ENCODE results near the gene PARP11.

Gene PARP11

GRCh38 chr12:3884671-3885070 lies 11.5 kb upstream of the PARP11 start:
- Histone ChIP-seq H4K91ac (ENCODE audit: low read depth, low read length, poor library complexity) (no peak overlapping the region), H3K27ac (replicated peaks; ENCODE audit: low read length) (no peak overlapping the region), H3K4me1 (ENCODE audit: control insufficient read depth in 2 of 2, insufficient read depth in 1 of 2, low read depth in 1 of 2, low read length in 2 of 2) (peaks cover 15 to 41% of the 10 kb centered on the region in 2 donors), H3K79me1 (ENCODE audit: low read depth, low read length) (no peaks in the 10 kb centered on the region), H3K36me3 (replicated peaks in 1 of 2; ENCODE audit: control insufficient read depth in 2 of 2, insufficient read depth in 2 of 2, low read length in 2 of 2) (no peaks in the 10 kb centered on the region), H4K8ac (ENCODE audit: low read depth, low read length) (no peak overlapping the region), H3K27me3 (ENCODE audit: control insufficient read depth in 3 of 3, insufficient read depth in 3 of 3, low read depth in 1 of 3, low read length in 3 of 3) (no peaks in the 10 kb centered on the region), H3K4me3 (ENCODE audit: low read length in 2 of 2) (no peak overlapping the region), H3K9ac (ENCODE audit: low read depth, low read length, poor library complexity) (no peak overlapping the region), H3K9me3 (replicated peaks in 1 of 2; ENCODE audit: control insufficient read depth in 2 of 2, insufficient read depth in 1 of 2, low read depth in 1 of 2, low read length in 2 of 2) (no peaks in the 10 kb centered on the region), H2BK5ac (ENCODE audit: low read length) (no peak overlapping the region), H3K4me2 (ENCODE audit: insufficient read depth, low read length, poor library complexity, severe bottlenecking) (no peak overlapping the region), H2BK120ac (ENCODE audit: low read depth, low read length) (no peak overlapping the region), H3K18ac (ENCODE audit: low read length) (no peak overlapping the region), H2AK5ac (ENCODE audit: low read depth, low read length) (no peak overlapping the region), H2BK15ac (ENCODE audit: low read length) (no peak overlapping the region), H3K14ac (ENCODE audit: low read length) (no peak overlapping the region), H3K23ac (ENCODE audit: low read depth, low read length, poor library complexity) (no peak overlapping the region), H2AFZ (ENCODE audit: low read length) (no peak overlapping the region), H3K4ac (ENCODE audit: low read length) (no peak overlapping the region), H2BK12ac (ENCODE audit: low read length) (no peak overlapping the region)
- no CpG with 5 or more reads among the region's 6 CpGs for WGBS, 2 donors (ENCODE audit: extremely low coverage in 2 of 2, insufficient read length in 2 of 2, insufficient replicate concordance in 1 of 2)
- DNase-seq (ENCODE audit: low spot score) = no peak

DNA sequence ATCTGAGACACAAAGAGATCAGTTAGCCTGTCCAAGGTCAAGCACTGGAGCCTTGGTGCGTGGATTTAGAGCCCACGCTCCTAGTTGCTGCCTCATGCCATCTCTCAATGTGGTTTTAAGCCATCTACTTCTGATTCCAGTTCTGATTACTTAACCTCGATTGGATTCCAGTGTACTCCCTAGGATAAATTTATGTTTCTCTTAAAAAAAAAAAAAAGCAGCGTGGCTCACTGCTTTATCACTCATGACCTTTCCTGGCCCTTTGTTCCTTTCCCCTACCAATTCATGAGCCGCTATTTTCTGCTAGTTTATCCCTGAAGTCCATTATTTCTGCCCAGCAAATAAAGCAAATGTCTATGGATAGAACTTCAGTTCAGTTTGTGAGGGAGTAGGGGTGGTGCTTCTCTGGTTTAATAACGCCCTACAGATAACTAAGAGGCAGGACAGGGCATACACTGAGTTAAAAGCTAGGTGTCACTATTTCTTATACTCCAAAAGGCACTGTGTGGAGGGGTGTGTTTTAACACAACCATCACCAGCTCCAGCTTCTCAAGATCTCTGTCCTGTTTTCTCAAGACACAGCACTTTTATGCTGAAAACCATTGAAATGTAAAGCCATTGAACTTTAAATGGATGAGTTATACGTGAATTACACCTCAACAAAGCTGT lies 9.8 kb upstream of the PARP11 start:
- H2BK12ac ChIP-seq (ENCODE audit: low read length) = no peak overlapping the region
- peaks cover 15 to 41% of the 10 kb centered on the region in 2 donors for H3K4me1 ChIP-seq (ENCODE audit: control insufficient read depth in 2 of 2, insufficient read depth in 1 of 2, low read depth in 1 of 2, low read length in 2 of 2)
- H3K4me3 ChIP-seq (ENCODE audit: low read length in 2 of 2) = no peak overlapping the region
- peak overlapping the region; percentile 86 for H3K27ac ChIP-seq (replicated peaks; ENCODE audit: low read length)
- no peak overlapping the region for H2AFZ ChIP-seq (ENCODE audit: low read length)
- no peak overlapping the region for H3K4me2 ChIP-seq (ENCODE audit: insufficient read depth, low read length, poor library complexity, severe bottlenecking)
- H4K91ac ChIP-seq (ENCODE audit: low read depth, low read length, poor library complexity) = no peak overlapping the region
- no peak overlapping the region for H2AK5ac ChIP-seq (ENCODE audit: low read depth, low read length)
- no peak overlapping the region for H2BK120ac ChIP-seq (ENCODE audit: low read depth, low read length)
- no peak overlapping the region for H2BK15ac ChIP-seq (ENCODE audit: low read length)
- peaks cover 0 to 3% of the 10 kb centered on the region in 2 donors for H3K9me3 ChIP-seq (replicated peaks in 1 of 2; ENCODE audit: control insufficient read depth in 2 of 2, insufficient read depth in 1 of 2, low read depth in 1 of 2, low read length in 2 of 2)
- WGBS, 2 donors (ENCODE audit: extremely low coverage in 2 of 2, insufficient read length in 2 of 2, insufficient replicate concordance in 1 of 2) = no CpG with 5 or more reads among the region's 7 CpGs
- H3K18ac ChIP-seq (ENCODE audit: low read length) = peak overlapping the region; percentile 29
- H2BK5ac ChIP-seq (ENCODE audit: low read length) = no peak overlapping the region
- no peaks in the 10 kb centered on the region for H3K27me3 ChIP-seq (ENCODE audit: control insufficient read depth in 3 of 3, insufficient read depth in 3 of 3, low read depth in 1 of 3, low read length in 3 of 3)
- no peak overlapping the region for H4K8ac ChIP-seq (ENCODE audit: low read depth, low read length)
- no peak overlapping the region for H3K4ac ChIP-seq (ENCODE audit: low read length)
- no peak overlapping the region for H3K23ac ChIP-seq (ENCODE audit: low read depth, low read length, poor library complexity)
- no peaks in the 10 kb centered on the region for H3K79me1 ChIP-seq (ENCODE audit: low read depth, low read length)
- H3K36me3 ChIP-seq (replicated peaks in 1 of 2; ENCODE audit: control insufficient read depth in 2 of 2, insufficient read depth in 2 of 2, low read length in 2 of 2) = no peaks in the 10 kb centered on the region
- H3K14ac ChIP-seq (ENCODE audit: low read length) = no peak overlapping the region
- no peak overlapping the region for H3K9ac ChIP-seq (ENCODE audit: low read depth, low read length, poor library complexity)
- DNase-seq (ENCODE audit: low spot score) = no peak

DNA sequence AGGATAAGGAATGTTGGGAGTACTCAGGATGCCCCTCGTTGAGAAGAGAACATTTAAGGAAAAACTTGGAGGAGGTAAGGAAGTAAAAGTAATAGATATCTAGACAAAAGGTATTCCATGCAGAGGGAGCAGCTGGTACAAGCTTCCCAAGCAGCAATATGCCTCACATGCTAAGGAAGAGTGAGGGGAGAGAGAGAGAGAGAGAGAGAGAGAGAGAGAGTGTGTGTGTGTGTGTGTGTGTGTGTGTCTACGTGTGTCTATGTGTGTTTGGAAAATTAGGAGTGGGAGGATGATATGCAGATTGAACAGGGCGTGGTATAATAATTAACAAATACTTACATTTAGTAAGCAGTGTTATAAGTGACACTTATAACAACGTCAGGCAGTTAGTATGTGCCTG lies 9.2 kb upstream of the PARP11 start:
- Histone ChIP-seq H2BK120ac (ENCODE audit: low read depth, low read length) (no peak overlapping the region), H3K4me2 (ENCODE audit: insufficient read depth, low read length, poor library complexity, severe bottlenecking) (no peak overlapping the region), H2BK15ac (ENCODE audit: low read length) (no peak overlapping the region), H2BK12ac (ENCODE audit: low read length) (no peak overlapping the region), H3K27ac (replicated peaks; ENCODE audit: low read length) (peak overlapping the region; percentile 86), H2BK5ac (ENCODE audit: low read length) (no peak overlapping the region), H2AK5ac (ENCODE audit: low read depth, low read length) (no peak overlapping the region), H3K23ac (ENCODE audit: low read depth, low read length, poor library complexity) (no peak overlapping the region), H4K91ac (ENCODE audit: low read depth, low read length, poor library complexity) (no peak overlapping the region), H3K4me1 (ENCODE audit: control insufficient read depth in 2 of 2, insufficient read depth in 1 of 2, low read depth in 1 of 2, low read length in 2 of 2) (peaks cover 15 to 41% of the 10 kb centered on the region in 2 donors), H3K14ac (ENCODE audit: low read length) (no peak overlapping the region), H3K79me1 (ENCODE audit: low read depth, low read length) (no peaks in the 10 kb centered on the region), H4K8ac (ENCODE audit: low read depth, low read length) (no peak overlapping the region), H3K9ac (ENCODE audit: low read depth, low read length, poor library complexity) (no peak overlapping the region), H3K4ac (ENCODE audit: low read length) (no peak overlapping the region), H3K18ac (ENCODE audit: low read length) (no peak overlapping the region), H3K4me3 (ENCODE audit: low read length in 2 of 2) (no peak overlapping the region), H2AFZ (ENCODE audit: low read length) (no peak overlapping the region), H3K36me3 (replicated peaks in 1 of 2; ENCODE audit: control insufficient read depth in 2 of 2, insufficient read depth in 2 of 2, low read length in 2 of 2) (no peaks in the 10 kb centered on the region), H3K27me3 (ENCODE audit: control insufficient read depth in 3 of 3, insufficient read depth in 3 of 3, low read depth in 1 of 3, low read length in 3 of 3) (no peaks in the 10 kb centered on the region), H3K9me3 (replicated peaks in 1 of 2; ENCODE audit: control insufficient read depth in 2 of 2, insufficient read depth in 1 of 2, low read depth in 1 of 2, low read length in 2 of 2) (peaks cover 0 to 3% of the 10 kb centered on the region in 2 donors)
- no CpG with 5 or more reads among the region's 4 CpGs for WGBS, 2 donors (ENCODE audit: extremely low coverage in 2 of 2, insufficient read length in 2 of 2, insufficient replicate concordance in 1 of 2)
- DNase-seq (ENCODE audit: low spot score) = no peak

- no peak overlapping the region for H3K18ac ChIP-seq (ENCODE audit: low read length)
- no peaks in the 10 kb centered on the region for H3K36me3 ChIP-seq (replicated peaks in 1 of 2; ENCODE audit: control insufficient read depth in 2 of 2, insufficient read depth in 2 of 2, low read length in 2 of 2)
- H3K27ac ChIP-seq (replicated peaks; ENCODE audit: low read length) = peak overlapping the region; percentile 86
Measured at GRCh38 chr12:3881281-3881950, 8.2 kb upstream of the PARP11 start.

More at GRCh38 chr12:3881281-3881950, 8.2 kb upstream of the PARP11 start:
- Histone ChIP-seq H3K23ac (ENCODE audit: low read depth, low read length, poor library complexity) (no peak overlapping the region), H3K9me3 (replicated peaks in 1 of 2; ENCODE audit: control insufficient read depth in 2 of 2, insufficient read depth in 1 of 2, low read depth in 1 of 2, low read length in 2 of 2) (peaks cover 0 to 3% of the 10 kb centered on the region in 2 donors), H3K4me2 (ENCODE audit: insufficient read depth, low read length, poor library complexity, severe bottlenecking) (peak overlapping the region; percentile 21), H2BK120ac (ENCODE audit: low read depth, low read length) (no peak overlapping the region), H3K4ac (ENCODE audit: low read length) (no peak overlapping the region), H2AK5ac (ENCODE audit: low read depth, low read length) (no peak overlapping the region), H3K14ac (ENCODE audit: low read length) (no peak overlapping the region), H2BK15ac (ENCODE audit: low read length) (no peak overlapping the region), H4K91ac (ENCODE audit: low read depth, low read length, poor library complexity) (no peak overlapping the region), H3K79me1 (ENCODE audit: low read depth, low read length) (no peaks in the 10 kb centered on the region), H3K4me3 (ENCODE audit: low read length in 2 of 2) (peak overlapping the region in 1 of 2 donors; percentile 12), H3K27me3 (ENCODE audit: control insufficient read depth in 3 of 3, insufficient read depth in 3 of 3, low read depth in 1 of 3, low read length in 3 of 3) (no peaks in the 10 kb centered on the region), H4K8ac (ENCODE audit: low read depth, low read length) (no peak overlapping the region), H2BK5ac (ENCODE audit: low read length) (no peak overlapping the region), H2BK12ac (ENCODE audit: low read length) (no peak overlapping the region), H3K4me1 (ENCODE audit: control insufficient read depth in 2 of 2, insufficient read depth in 1 of 2, low read depth in 1 of 2, low read length in 2 of 2) (peaks cover 15 to 41% of the 10 kb centered on the region in 2 donors), H3K9ac (ENCODE audit: low read depth, low read length, poor library complexity) (no peak overlapping the region), H2AFZ (ENCODE audit: low read length) (peak overlapping the region; percentile 80)
- WGBS, 2 donors (ENCODE audit: extremely low coverage in 2 of 2, insufficient read length in 2 of 2, insufficient replicate concordance in 1 of 2) = no CpG with 5 or more reads among the region's 11 CpGs
- peak; percentile 70 for DNase-seq (ENCODE audit: low spot score)

Data from neuronal stem cell (in vitro differentiated cells).